DND-41 (cell line): ENCODE data around the gene CCDC13.

Source experiments
- ATAC-seq: fragments of 200-7000 bp; cut with Tn5 transposase; 3 replicates; pipeline ENCODE4 v1.9.1; 2021; ENCODE audit warnings: low read depth; ENCODE audit not compliant: insufficient read depth
- DNase-seq: peaks from one replicate; pipeline ENCODE4 v3.0.0-alpha.2; 2020
- H2AFZ ChIP-seq: 2 replicates; pipeline ENCODE4 v1.6.0; 2012; ENCODE audit warnings: low read depth, low read length
- H3K27ac ChIP-seq: 2 replicates; pipeline ENCODE4 v1.5.1; 2012; ENCODE audit warnings: low read length, inconsistent platforms
- H3K27me3 ChIP-seq: fragments of 200-600 bp; sonication (generic); 2 replicates; pipeline ENCODE4 v1.6.0; 2012; ENCODE audit warnings: low read length, mild to moderate bottlenecking, inconsistent platforms; ENCODE audit not compliant: insufficient read depth, poor library complexity
- H3K36me3 ChIP-seq: 2 replicates; pipeline ENCODE4 v1.5.1; 2012; ENCODE audit warnings: low read length, inconsistent platforms; ENCODE audit not compliant: insufficient read depth
- H3K4me1 ChIP-seq: 2 replicates; pipeline ENCODE4 v1.5.1; 2012; ENCODE audit warnings: mild to moderate bottlenecking, low read length; ENCODE audit not compliant: insufficient read depth
- H3K4me2 ChIP-seq: 2 replicates; pipeline ENCODE4 v1.6.0; 2012; ENCODE audit warnings: mild to moderate bottlenecking, moderate library complexity, low read length, inconsistent platforms; ENCODE audit not compliant: insufficient read depth
- H3K4me3 ChIP-seq, 2 experiments: fragments of 200-600 bp in 1 of 2; shearing (Covaris generic) in 1 of 2; 2 replicates each; pipeline ENCODE4 v1.5.1; 2012 to 2016; ENCODE audit warnings: inconsistent platforms in 2 of 2, low read length in 2 of 2, mild to moderate bottlenecking in 2 of 2, low read depth in 1 of 2, moderate library complexity in 1 of 2
- H3K79me2 ChIP-seq: 2 replicates; pipeline ENCODE4 v1.6.0; 2012; ENCODE audit warnings: low read length, inconsistent platforms; ENCODE audit not compliant: insufficient read depth
- H3K9ac ChIP-seq: 2 replicates; pipeline ENCODE4 v1.6.0; 2012; ENCODE audit warnings: low read depth, mild to moderate bottlenecking, inconsistent platforms, low read length, moderate library complexity
- H3K9me3 ChIP-seq: 2 replicates; pipeline ENCODE4 v1.5.1; 2012; ENCODE audit warnings: low read length, moderate library complexity, mild to moderate bottlenecking, inconsistent platforms; ENCODE audit not compliant: insufficient read depth, severe bottlenecking
- H4K20me1 ChIP-seq: 2 replicates; pipeline ENCODE4 v1.6.0; 2012; ENCODE audit warnings: low read length; ENCODE audit not compliant: insufficient read depth
- EZH2 ChIP-seq: IDR thresholded peaks from 3 replicates; pipeline ENCODE4 v1.6.1; 2012; ENCODE audit warnings: borderline replicate concordance, low read depth, mild to moderate bottlenecking, moderate library complexity, low read length, inconsistent platforms; ENCODE audit not compliant: severe bottlenecking
- TF ChIP-seq, protein P1 (sequence below): IDR thresholded peaks from 2 replicates; pipeline ENCODE4 v1.5.1; 2012; ENCODE audit warnings: borderline replicate concordance, low read length, moderate library complexity, mild to moderate bottlenecking; ENCODE audit not compliant: poor library complexity, severe bottlenecking; ENCODE audit errors: extremely low read depth

CCDC13 gene

DNA sequence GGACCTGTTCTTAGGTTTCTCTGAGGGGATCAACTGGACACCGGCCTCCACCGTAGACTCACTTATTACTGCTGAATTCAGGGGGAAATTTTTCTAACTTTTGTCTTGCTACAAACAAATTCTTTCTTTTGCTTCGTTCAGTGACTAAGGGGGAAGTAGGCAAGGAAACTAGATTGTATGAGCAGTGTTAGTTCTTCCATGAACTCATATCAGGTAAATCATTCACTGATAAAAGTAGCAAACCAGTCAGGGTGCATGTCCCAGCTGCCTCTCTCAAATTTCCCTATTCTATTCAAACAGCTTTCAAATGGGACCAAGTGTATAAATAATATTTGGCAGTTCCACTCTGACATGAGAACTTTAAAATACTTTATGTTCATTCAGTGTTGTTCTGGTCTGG, 7.3 kb upstream of the CCDC13 start:
- H3K27ac ChIP-seq: no peak overlapping the region
- H3K4me1 ChIP-seq: no peaks in the 10 kb centered on the region
- H3K36me3 ChIP-seq: peaks cover 34% of the 10 kb centered on the region; the same call in 1 of the 2 replicates
- DNase-seq (no peak), ATAC-seq (no peak)
- no peaks in the 10 kb centered on the region for H3K27me3 ChIP-seq
- no peak overlapping the region for H2AFZ ChIP-seq
- no peaks in the 10 kb centered on the region for H3K9me3 ChIP-seq
- H3K4me3 ChIP-seq: no peak overlapping the region
- peaks cover 5% of the 10 kb centered on the region for H4K20me1 ChIP-seq
- H3K4me2 ChIP-seq: no peak overlapping the region
- H3K79me2 ChIP-seq: no peaks in the 10 kb centered on the region
- H3K9ac ChIP-seq: no peak overlapping the region
- TF ChIP-seq, protein P1, sequence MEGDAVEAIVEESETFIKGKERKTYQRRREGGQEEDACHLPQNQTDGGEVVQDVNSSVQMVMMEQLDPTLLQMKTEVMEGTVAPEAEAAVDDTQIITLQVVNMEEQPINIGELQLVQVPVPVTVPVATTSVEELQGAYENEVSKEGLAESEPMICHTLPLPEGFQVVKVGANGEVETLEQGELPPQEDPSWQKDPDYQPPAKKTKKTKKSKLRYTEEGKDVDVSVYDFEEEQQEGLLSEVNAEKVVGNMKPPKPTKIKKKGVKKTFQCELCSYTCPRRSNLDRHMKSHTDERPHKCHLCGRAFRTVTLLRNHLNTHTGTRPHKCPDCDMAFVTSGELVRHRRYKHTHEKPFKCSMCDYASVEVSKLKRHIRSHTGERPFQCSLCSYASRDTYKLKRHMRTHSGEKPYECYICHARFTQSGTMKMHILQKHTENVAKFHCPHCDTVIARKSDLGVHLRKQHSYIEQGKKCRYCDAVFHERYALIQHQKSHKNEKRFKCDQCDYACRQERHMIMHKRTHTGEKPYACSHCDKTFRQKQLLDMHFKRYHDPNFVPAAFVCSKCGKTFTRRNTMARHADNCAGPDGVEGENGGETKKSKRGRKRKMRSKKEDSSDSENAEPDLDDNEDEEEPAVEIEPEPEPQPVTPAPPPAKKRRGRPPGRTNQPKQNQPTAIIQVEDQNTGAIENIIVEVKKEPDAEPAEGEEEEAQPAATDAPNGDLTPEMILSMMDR: no peak
- TF ChIP-seq EZH2: no peak

GRCh38 chr3:42778644-42779043, 5.6 kb upstream of the CCDC13 start:
- no peaks in the 10 kb centered on the region for H3K4me1 ChIP-seq
- TF ChIP-seq EZH2: no peak
- TF ChIP-seq, protein P1: no peak
- ATAC-seq: no peak
- H2AFZ ChIP-seq: no peak overlapping the region
- H3K27me3 ChIP-seq: no peaks in the 10 kb centered on the region
- no peaks in the 10 kb centered on the region for H3K79me2 ChIP-seq
- no peak overlapping the region for H3K4me3 ChIP-seq
- no peak overlapping the region for H3K4me2 ChIP-seq
- no peak overlapping the region for H3K9ac ChIP-seq
- H3K36me3 ChIP-seq: peaks cover 26% of the 10 kb centered on the region; the same call in 1 of the 2 replicates
- DNase-seq: no peak
- peaks cover 5% of the 10 kb centered on the region for H4K20me1 ChIP-seq
- no peak overlapping the region for H3K27ac ChIP-seq
- H3K9me3 ChIP-seq: no peaks in the 10 kb centered on the region

DNA sequence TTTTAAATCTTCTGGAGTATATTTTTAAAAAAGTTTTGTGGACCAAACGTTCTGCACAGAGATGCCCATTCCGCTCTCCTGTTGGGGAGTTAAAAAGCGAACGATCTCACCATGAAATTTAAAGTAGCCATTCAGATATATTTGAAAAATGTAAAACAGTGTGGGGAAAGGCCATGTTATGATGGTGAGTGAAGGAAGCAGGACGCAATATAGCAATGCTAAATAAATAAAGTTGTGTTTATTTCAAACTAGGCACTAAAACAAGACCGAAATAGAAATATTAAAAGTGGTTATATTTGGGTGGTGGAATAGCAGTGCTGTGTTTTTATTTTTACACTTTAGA, 327 bp upstream of the CCDC13 start:
- Histone ChIP-seq H4K20me1 (no peaks in the 10 kb centered on the region), H3K9ac (0 out of 2 replicates have a peak overlapping the region, but pooled peaks have one; percentile 13), H3K27me3 (no peaks in the 10 kb centered on the region), H2AFZ (no peak overlapping the region), H3K27ac (no peak overlapping the region), H3K36me3 (no peaks in the 10 kb centered on the region), H3K9me3 (no peaks in the 10 kb centered on the region), H3K4me2 (peak overlapping the region; percentile 38; the same call in 1 of the 2 replicates), H3K4me3 (peak overlapping the region in 1 of 2 experiments; percentile 36; a peak in 1 of 4 replicates), H3K79me2 (no peaks in the 10 kb centered on the region), H3K4me1 (no peaks in the 10 kb centered on the region)
- DNase-seq (no peak), ATAC-seq (peak; percentile 42; the same call in 2 of the 3 replicates)
- TF ChIP-seq, protein P1: no peak
- no peak for TF ChIP-seq EZH2

DNA sequence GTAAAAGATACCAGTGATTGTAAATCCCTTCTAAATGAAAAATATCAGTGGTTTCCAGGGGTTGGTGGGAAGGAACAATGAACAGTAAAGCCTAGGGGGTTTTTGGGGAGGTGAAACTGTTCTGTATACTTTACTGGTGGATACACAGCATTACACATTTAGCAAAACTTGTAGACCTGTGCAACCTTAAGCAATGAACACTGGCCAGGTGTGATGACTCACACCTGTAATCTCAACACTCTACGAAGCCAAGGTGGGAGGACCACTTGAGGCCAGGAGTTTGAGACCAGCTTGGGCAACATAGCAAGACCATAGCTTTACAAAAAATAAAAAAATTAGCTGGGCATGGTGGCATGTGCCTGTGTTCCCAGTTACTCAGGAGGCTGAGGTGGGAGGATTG, 1.8 kb downstream of the CCDC13 start:
- Histone ChIP-seq H3K4me3 (no peak overlapping the region), H4K20me1 (no peaks in the 10 kb centered on the region), H3K27me3 (no peaks in the 10 kb centered on the region), H3K79me2 (no peaks in the 10 kb centered on the region), H3K4me1 (no peaks in the 10 kb centered on the region), H3K4me2 (no peak overlapping the region), H3K27ac (no peak overlapping the region), H2AFZ (no peak overlapping the region), H3K36me3 (no peaks in the 10 kb centered on the region), H3K9ac (no peak overlapping the region), H3K9me3 (no peaks in the 10 kb centered on the region)
- TF ChIP-seq, protein P1: no peak
- TF ChIP-seq EZH2: no peak
- ATAC-seq: no peak
- DNase-seq: no peak
